Effector CD4-positive, alpha-beta T cell (primary cell): Measurements from ENCODE around the gene ATOSB.
A peak's percentile ranks its signal among the peaks of the same experiment; 100 is the strongest.
"Not testable (repeated sequence)": the region's sequence is repeated elsewhere in the genome, so short reads cannot be mapped to it uniquely, and the experiment has no call there.

Experiments
- DNase-seq: peaks from one replicate; pipeline ENCODE4 v3.0.0-alpha.2; 2020
- total RNA-seq: gene quantifications from one replicate; lab custom pipeline; 2026; lab: John Stamatoyannopoulos, UW

The ATOSB gene, protein sequence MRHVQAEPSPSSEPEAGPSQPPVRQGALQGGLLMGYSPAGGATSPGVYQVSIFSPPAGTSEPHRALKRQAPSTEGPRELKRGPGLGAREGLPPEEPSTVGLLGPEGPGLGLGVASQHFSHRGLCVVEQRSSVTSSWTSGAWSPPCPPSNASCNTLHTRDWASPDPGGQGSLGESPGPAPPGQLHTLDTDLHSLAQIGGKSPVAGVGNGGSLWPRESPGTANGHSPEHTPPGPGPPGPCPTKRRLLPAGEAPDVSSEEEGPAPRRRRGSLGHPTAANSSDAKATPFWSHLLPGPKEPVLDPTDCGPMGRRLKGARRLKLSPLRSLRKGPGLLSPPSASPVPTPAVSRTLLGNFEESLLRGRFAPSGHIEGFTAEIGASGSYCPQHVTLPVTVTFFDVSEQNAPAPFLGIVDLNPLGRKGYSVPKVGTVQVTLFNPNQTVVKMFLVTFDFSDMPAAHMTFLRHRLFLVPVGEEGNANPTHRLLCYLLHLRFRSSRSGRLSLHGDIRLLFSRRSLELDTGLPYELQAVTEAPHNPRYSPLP
- 14.4 reads per million, percentile 39 among the genes with 10 or more reads in this experiment for total RNA-seq

- peak; percentile 92 for DNase-seq
Observed at GRCh38 chr9:35115680-35116538, at the start of gene ATOSB. Gene ATOSB (minus strand): TSS chr9:35115862. CDS start chr9:35108274, 7,588 bp downstream.

GRCh38 chr9:35164711-35165110 lies 49.0 kb upstream of the ATOSB start:
- DNase-seq, result no peak

- no peak for DNase-seq
Observed at GRCh38 chr9:35163413-35163812, 47.8 kb upstream of the ATOSB start.

DNA sequence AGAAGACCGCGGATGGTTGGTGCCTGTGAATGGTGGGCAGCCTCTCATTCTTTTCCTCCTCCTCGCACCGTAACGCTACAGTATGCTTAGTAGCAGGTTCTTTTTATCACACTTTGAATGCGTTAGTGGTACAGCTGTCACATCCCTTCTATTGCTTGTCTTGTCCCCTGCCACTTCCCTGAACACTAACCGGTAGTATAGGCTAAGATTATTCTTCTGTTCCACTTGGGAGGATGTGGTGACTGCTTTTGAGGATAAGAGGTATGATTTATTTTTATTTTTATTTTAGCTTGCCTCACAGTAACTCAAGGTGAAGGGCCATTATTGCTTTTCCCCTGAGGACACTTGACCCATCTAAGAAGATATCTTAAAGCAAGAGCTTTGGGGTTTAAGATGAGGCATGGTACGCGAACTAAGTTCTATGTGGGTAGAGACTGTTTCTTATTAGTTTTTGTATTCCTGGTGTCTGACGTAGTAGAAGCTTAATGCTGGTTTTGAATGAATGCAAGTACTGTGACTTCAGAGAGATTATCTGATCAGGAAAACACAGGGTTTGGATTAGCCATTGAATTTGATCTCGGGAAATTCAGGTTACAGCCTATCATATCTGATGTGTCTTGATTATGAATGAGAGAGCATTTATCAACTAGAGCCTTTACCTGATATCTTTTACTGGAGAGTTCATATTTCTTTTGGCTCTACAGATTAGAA lies 47.1 kb upstream of the ATOSB start:
- DNase-seq, result no peak

DNA sequence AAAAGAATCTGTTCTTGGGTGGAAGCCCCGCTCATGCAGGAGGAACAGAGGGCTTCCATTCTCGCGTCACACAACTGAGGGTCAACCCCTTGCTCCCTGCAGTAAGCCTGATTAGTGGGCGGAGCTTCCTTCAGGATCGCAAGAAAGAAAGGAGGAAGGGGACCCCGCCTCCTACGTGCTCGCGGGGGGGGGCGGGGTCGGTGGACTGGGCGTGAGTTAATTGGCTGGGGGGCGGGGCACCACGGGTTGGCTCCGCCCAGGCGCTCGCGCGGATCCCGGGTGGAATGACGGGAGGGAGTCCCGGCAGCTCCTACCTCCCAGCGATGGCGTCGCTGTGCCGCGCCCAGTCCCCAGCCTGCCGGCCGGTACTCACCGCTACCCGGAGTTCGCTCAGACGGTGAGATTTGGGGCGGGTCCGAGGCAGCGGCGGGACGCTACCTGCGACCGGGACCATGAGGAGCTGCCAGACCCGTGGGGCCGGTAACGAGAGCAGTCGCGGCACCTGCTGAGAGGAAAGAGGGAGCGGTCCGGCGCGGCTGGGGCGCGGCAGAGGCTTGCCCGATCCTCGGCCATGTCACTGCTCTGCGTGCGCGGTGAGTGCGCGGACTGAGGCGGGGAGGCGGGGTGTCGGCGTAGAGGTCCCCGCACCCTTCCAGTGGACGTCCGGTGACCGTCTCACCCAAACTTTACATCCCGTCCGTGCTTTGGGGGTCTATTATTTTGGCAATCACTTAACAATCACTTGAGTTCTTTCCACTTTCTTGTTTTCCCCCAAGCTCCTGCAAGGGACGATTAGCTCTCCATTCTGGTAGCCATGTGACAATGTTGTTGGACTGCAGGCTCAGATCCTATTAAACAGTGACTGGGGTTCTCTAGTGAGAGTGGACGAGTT lies 46.3 kb upstream of the ATOSB start, which contains the start of gene UNC13B:
TSS of gene UNC13B (plus strand) at position 297 of the 892 bp plus-strand sequence. CDS start at position 572, 275 bp downstream.
- DNase-seq, result peak; percentile 64

- DNase-seq, result no peak
Observed at GRCh38 chr9:35158501-35159280, 43.0 kb upstream of the ATOSB start.

- DNase-seq, result not testable (repeated sequence)
Observed at GRCh38 chr9:35157836-35158235, 42.2 kb upstream of the ATOSB start.

- no peak for DNase-seq
Observed at GRCh38 chr9:35156781-35157180, 41.1 kb upstream of the ATOSB start.

DNA sequence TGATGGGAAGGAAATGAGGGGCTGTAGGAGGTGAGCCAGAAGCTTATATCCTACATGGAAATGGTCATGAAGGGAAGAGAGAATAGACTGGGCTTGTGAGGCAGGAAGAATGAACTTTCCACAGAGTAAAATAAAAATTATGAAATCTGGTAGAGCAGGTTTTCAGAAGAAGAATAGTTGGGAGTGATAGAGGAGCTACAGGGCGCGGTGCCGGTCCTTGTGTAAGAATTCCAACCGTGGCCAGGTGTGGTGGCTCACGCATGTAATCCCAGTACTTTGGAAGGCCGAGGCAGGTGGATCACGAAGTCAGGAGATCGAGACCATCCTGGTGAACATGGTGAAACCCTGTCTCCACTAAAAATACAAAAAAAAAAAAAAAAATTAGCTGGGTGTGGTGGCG lies 37.3 kb upstream of the ATOSB start:
- DNase-seq, result no peak

DNA sequence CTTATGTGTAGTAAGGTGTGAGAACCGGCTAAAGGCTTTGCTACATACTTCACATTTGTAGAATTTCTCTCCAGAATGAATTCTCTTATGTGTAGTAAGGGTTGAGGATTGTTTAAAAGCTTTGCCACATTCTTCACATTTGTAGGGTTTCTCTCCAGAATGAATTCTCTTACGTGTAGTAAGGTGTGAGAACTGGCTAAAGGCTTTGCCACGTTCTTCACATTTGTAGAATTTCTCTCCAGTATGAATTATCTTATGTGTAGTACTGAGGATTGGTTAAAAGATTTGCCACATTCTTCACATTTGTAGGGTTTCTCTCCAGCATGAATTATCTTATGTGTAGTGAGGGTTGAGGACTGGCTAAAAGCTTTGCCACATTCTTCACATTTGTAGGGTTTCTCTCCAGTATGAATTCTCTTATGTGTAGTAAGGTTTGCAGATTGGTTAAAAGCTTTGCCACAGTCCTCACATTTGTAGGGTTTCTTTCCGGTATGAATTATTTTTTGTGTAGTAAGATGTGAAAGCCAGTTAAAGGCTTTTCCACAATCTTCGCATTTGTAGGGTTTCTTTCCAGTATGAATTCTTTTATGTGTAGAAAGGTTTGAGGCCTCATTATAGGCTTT lies 32.4 kb upstream of the ATOSB start:
- not testable (repeated sequence) for DNase-seq

GRCh38 chr9:35142037-35142436 lies 26.4 kb upstream of the ATOSB start:
- no peak for DNase-seq

DNA sequence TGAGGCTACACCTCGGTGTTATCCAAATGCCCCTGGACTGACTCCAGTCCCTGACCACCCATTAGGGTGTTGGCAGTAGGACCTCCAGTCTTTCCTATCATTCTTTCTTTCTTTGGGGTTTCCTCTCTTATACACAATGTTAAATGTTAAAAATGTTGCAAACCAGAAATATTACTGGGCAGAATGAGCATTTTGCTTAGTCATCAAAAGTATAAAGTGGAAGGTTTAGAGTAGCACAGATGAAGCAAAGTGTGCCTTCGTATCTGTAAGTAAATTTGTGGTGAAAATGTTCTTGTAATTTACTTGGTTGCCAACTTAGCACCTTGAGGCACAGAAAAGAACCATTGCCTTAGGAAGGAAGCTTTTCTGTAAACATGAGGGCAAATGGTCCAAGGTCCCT lies 24.4 kb upstream of the ATOSB start:
- DNase-seq, result no peak

GRCh38 chr9:35136866-35137265 lies 21.2 kb upstream of the ATOSB start:
- no peak for DNase-seq

DNA sequence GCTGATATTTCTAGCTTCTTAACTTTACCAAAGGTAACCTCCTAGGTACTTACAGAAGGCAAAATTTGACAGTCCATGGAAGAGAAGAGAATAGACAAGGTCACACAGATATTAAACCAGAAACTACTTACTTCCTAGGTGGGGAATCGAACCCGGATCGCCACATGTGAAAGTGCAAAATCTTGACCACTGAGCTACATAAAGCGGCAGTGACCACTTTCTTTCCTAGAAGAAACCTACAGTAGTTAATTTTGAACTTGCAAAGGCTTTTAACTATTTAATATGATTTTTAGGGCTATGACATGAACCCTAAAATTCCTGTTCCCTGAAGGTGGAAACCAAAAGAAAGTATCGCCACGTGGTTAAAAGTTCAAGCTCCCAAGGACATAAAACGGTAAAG lies 20.3 kb upstream of the ATOSB start:
- DNase-seq, result no peak

GRCh38 chr9:35134920-35135319 lies 19.3 kb upstream of the ATOSB start:
- DNase-seq, result no peak

DNA sequence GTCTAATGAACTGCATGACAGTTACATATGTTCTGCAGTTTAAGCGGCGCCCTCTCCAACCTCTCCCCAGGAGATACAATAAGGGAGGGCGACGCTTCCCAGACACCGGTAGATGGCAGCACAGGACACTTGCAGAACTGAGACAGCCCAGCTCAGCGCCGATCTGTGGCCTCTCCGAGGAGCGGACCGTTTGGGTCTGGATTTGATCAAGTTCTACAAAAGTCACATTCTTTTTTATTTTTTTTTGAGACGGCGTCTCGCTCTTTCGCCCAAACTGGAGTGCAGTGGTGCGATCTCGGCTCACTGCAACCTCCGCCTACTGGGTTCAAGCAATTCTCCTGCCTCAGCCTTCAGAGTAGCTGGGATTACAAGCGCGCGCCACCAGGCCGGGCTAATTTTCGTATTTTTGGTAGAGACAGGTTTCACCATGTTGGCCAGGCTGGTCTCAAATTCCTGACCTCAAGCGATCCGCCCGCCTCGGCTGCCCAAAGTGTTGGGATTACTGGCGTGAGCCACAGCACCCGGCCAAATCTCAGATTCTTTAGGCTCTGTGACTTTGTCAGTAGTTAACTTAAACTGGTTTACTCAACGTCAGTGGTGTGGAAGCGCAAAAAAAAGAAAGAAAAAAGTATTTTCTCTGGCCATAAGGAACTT lies 1.4 kb upstream of the ATOSB start:
- peak; percentile 90 for DNase-seq

DNA sequence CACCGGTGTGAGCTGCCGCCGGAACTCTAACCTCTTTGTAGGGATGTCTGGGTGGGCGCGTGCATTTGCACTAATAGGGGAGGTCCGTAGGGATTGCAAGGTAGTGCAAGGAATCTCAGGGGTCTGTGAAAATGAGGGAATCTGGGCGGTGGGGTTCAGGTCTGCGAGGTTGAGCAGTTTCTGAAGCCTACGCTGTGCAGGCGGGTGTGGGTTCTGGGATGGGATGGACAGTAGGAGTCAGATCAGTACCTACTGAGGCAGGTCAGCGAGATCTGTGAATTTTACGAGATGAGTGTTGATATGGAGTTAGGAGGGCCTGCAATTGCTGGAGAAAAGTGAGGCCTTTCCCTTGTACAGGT lies 856 bp upstream of the ATOSB start:
- no peak for DNase-seq

DNA sequence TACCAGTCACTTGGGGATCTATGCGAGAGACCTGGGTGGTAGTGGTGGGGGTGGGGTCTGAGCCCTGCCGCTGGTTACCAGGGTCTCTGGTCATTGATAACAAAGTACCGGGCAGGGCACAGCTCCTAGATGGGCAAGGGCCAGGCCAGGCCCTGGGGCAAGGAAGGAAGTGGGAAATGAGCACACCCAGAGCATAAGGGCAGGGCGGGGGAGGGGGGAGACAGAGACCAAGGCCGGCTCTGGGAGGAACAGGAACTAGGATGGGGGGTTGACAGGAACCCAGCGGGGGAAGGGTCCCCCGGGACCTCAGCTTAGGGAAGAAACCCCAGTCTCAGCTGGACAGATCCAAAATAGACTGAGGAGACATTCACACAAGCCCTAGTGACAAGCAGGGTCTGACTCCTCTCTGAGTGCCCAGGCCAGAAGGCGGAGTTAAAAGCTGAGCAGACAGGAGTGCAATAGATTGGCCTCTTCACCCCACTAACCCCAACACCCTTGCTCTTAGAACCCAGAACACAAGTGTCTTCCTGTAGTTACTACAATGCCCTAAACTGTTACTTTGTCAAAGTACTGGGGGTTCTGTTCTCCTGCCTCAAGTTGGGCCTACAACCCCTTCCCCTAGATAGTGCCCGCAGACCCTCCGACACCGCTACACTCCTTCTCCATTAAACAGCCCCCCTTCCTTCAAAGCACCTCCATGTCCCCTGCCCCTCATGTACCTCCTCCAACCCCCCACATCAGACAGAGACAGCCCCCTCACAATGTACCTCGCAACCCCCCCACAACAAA lies 628 bp downstream of the ATOSB start:
- DNase-seq, result no peak
